SK-N-SH treated with all-trans-retinoic acid at 6 μM for 48 hours (cell line): Measurements from ENCODE around the gene TMEM156.

Source experiments
- ATAC-seq: fragments of 200-7000 bp; cut with Tn5 transposase; 3 replicates; pipeline ENCODE4 v1.9.1; 2020; ENCODE audit warnings: mild to moderate bottlenecking, moderate library complexity
- ARNTL ChIP-seq: fragments of 450-650 bp; formaldehyde crosslinking; IDR thresholded peaks from 2 replicates; pipeline ENCODE4 v1.5.0; 2020; ENCODE audit warnings: low read depth, mild to moderate bottlenecking, moderate library complexity, borderline replicate concordance
- BACH2 ChIP-seq: fragments of 250-450 bp; sonication (Bioruptor Pico); IDR thresholded peaks from 2 replicates; pipeline ENCODE4 v1.9.0; 2021; ENCODE audit warnings: mild to moderate bottlenecking, borderline replicate concordance
- CREB5 ChIP-seq: fragments of 250-450 bp; sonication (Bioruptor Pico); IDR thresholded peaks from 2 replicates; pipeline ENCODE4 v1.5.1; 2020; ENCODE audit warnings: low read depth, mild to moderate bottlenecking, moderate library complexity
- CSDC2 ChIP-seq: fragments of 250-450 bp; sonication (Bioruptor Pico); IDR thresholded peaks from 2 replicates; pipeline ENCODE4 v1.5.0; 2020; ENCODE audit warnings: mild to moderate bottlenecking, moderate library complexity
- CSRNP3 ChIP-seq: fragments of 250-450 bp; sonication (Bioruptor Pico); IDR thresholded peaks from 2 replicates; pipeline ENCODE4 v1.5.1; 2021; ENCODE audit warnings: mild to moderate bottlenecking, moderate library complexity
- ESRRG ChIP-seq: fragments of 250-450 bp; sonication (Bioruptor Pico); IDR thresholded peaks from 2 replicates; pipeline ENCODE4 v1.6.1; 2021; ENCODE audit warnings: mild to moderate bottlenecking
- ISL1 ChIP-seq: fragments of 250-450 bp; sonication (Bioruptor Pico); IDR thresholded peaks from 2 replicates; pipeline ENCODE4 v2.1.2; 2022; ENCODE audit warnings: mild to moderate bottlenecking, moderate library complexity
- OSR1 ChIP-seq: fragments of 250-450 bp; sonication (Bioruptor Pico); IDR thresholded peaks from 2 replicates; pipeline ENCODE4 v1.8.0; 2022; ENCODE audit warnings: moderate library complexity, mild to moderate bottlenecking, inconsistent platforms
- PATZ1 ChIP-seq: fragments of 250-450 bp; sonication (Bioruptor Pico); IDR thresholded peaks from 2 replicates; pipeline ENCODE4 v1.8.0; 2020; ENCODE audit warnings: mild to moderate bottlenecking, moderate library complexity, borderline replicate concordance
- POU6F1 ChIP-seq: fragments of 250-450 bp; sonication (Bioruptor Pico); IDR thresholded peaks from 2 replicates; pipeline ENCODE4 v1.8.0; 2021; ENCODE audit warnings: low read depth, mild to moderate bottlenecking, moderate library complexity, borderline replicate concordance
- PPARA ChIP-seq: fragments of 250-450 bp; sonication (Bioruptor Pico); IDR thresholded peaks from 2 replicates; pipeline ENCODE4 v1.5.0; 2020; ENCODE audit warnings: mild to moderate bottlenecking, borderline replicate concordance
- RARB ChIP-seq: fragments of 250-450 bp; sonication (Bioruptor Pico); IDR thresholded peaks from 2 replicates; pipeline ENCODE4 v1.8.0; 2021; ENCODE audit warnings: mild to moderate bottlenecking, moderate library complexity
- SNAI2 ChIP-seq: fragments of 250-450 bp; sonication (Bioruptor Pico); IDR thresholded peaks from 2 replicates; pipeline ENCODE4 v1.5.0; 2020; ENCODE audit warnings: mild to moderate bottlenecking, moderate library complexity
- TCF4 ChIP-seq: fragments of 250-450 bp; sonication (Bioruptor Pico); IDR thresholded peaks from 2 replicates; pipeline ENCODE4 v1.8.0; 2021; ENCODE audit warnings: mild to moderate bottlenecking, moderate library complexity, borderline replicate concordance
- TSHZ2 ChIP-seq: fragments of 250-450 bp; sonication (Bioruptor Pico); IDR thresholded peaks from 2 replicates; pipeline ENCODE4 v1.5.0; 2020; ENCODE audit warnings: mild to moderate bottlenecking, moderate library complexity
- ZC3H10 ChIP-seq: fragments of 250-450 bp; sonication (Bioruptor Pico); IDR thresholded peaks from 2 replicates; pipeline ENCODE4 v1.5.1; 2021; ENCODE audit warnings: mild to moderate bottlenecking, moderate library complexity
- ZFP30 ChIP-seq: fragments of 450-650 bp; formaldehyde crosslinking; IDR thresholded peaks from 2 replicates; pipeline ENCODE4 v1.5.0; 2022; ENCODE audit warnings: mild to moderate bottlenecking, moderate library complexity
- ZNF70 ChIP-seq: fragments of 450-650 bp; formaldehyde crosslinking; IDR thresholded peaks from 2 replicates; pipeline ENCODE4 v1.5.0; 2020; ENCODE audit warnings: mild to moderate bottlenecking, moderate library complexity
- ZNF8 ChIP-seq: fragments of 450-650 bp; formaldehyde crosslinking; IDR thresholded peaks from 2 replicates; pipeline ENCODE4 v1.5.0; 2020; ENCODE audit warnings: mild to moderate bottlenecking, moderate library complexity

The TMEM156 gene

GRCh38 chr4:38954727-38955126, 77.5 kb downstream of the TMEM156 start:
- no peak for TF ChIP-seq ISL1 (CRISPR knock-in tag)
- TF ChIP-seq PPARA, result no peak
- no peak for TF ChIP-seq SNAI2 (CRISPR knock-in tag)
- no peak for TF ChIP-seq RARB (CRISPR knock-in tag)
- TF ChIP-seq ZFP30 (CRISPR knock-in tag), result no peak
- TF ChIP-seq CSRNP3 (CRISPR knock-in tag), result no peak
- TF ChIP-seq ESRRG, result no peak
- TF ChIP-seq ZNF8, result no peak
- no peak for TF ChIP-seq PATZ1 (CRISPR knock-in tag)
- TF ChIP-seq POU6F1 (CRISPR knock-in tag), result no peak
- ATAC-seq, result no peak

- no peak for ATAC-seq
- TF ChIP-seq ARNTL (CRISPR knock-in tag) (no peak), PPARA (no peak), OSR1 (no peak), CREB5 (CRISPR knock-in tag) (no peak), SNAI2 (CRISPR knock-in tag) (no peak), PATZ1 (CRISPR knock-in tag) (no peak), ISL1 (CRISPR knock-in tag) (no peak)
These were observed 80.2 kb downstream of the TMEM156 start for GRCh38 chr4:38952017-38952416.

GRCh38 chr4:38951598-38951997, 80.6 kb downstream of the TMEM156 start:
- no peak for ATAC-seq
- TF ChIP-seq TSHZ2 (CRISPR knock-in tag), result no peak
- TF ChIP-seq ZNF70 (CRISPR knock-in tag), result no peak
- TF ChIP-seq BACH2, result no peak
- no peak for TF ChIP-seq CSRNP3 (CRISPR knock-in tag)
- TF ChIP-seq ISL1 (CRISPR knock-in tag), result no peak
- no peak for TF ChIP-seq PPARA
- no peak for TF ChIP-seq TCF4 (CRISPR knock-in tag)
- no peak for TF ChIP-seq ZNF8
- no peak for TF ChIP-seq CREB5 (CRISPR knock-in tag)
- TF ChIP-seq ZC3H10 (CRISPR knock-in tag), result no peak
- no peak for TF ChIP-seq CSDC2 (CRISPR knock-in tag)
- no peak for TF ChIP-seq SNAI2 (CRISPR knock-in tag)
- no peak for TF ChIP-seq ESRRG
- no peak for TF ChIP-seq PATZ1 (CRISPR knock-in tag)
- no peak for TF ChIP-seq ARNTL (CRISPR knock-in tag)
